ENCODE measurements around the gene TLR10. TPM values are rescaled to one million over a fixed set of nuclear protein-coding genes. Genes with fewer than 3 reads are reported as not detected.
"Not testable (repeated sequence)": the region's sequence is repeated elsewhere in the genome, so short reads cannot be mapped to it uniquely, and the experiment has no call there.

The TLR10 gene
- total and polyA plus RNA-seq, 9 donors = 0.08 to 1.4 (median 0.23) TPM; not detected in 3

DNA sequence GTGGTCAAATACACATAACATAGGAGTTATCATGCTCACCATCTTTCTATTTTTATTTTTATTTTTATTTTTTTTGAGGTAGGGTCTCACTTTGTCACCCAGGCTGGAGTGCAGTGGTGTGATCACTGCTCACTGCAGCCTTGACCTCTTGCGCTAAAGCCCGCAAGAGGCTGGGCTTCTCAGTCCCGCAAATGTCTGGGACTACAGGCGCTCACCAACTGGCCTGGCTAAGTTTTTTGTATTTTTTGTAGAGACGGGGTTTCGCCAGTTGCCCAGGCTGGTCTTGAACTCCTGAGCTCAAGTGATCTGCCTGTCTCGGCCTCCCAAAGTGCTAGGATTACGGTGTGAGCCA is 295 bp upstream of the TLR10 start:
- no peak for DNase-seq
- no peaks in the 10 kb centered on the region for H3K36me3 ChIP-seq
- no peaks in the 10 kb centered on the region for H3K4me1 ChIP-seq (ENCODE audit: insufficient read depth)
- no peaks in the 10 kb centered on the region for H3K9me3 ChIP-seq
- no peaks in the 10 kb centered on the region for H3K27me3 ChIP-seq
- no peak overlapping the region for H3K27ac ChIP-seq
- TF ChIP-seq, protein P1, sequence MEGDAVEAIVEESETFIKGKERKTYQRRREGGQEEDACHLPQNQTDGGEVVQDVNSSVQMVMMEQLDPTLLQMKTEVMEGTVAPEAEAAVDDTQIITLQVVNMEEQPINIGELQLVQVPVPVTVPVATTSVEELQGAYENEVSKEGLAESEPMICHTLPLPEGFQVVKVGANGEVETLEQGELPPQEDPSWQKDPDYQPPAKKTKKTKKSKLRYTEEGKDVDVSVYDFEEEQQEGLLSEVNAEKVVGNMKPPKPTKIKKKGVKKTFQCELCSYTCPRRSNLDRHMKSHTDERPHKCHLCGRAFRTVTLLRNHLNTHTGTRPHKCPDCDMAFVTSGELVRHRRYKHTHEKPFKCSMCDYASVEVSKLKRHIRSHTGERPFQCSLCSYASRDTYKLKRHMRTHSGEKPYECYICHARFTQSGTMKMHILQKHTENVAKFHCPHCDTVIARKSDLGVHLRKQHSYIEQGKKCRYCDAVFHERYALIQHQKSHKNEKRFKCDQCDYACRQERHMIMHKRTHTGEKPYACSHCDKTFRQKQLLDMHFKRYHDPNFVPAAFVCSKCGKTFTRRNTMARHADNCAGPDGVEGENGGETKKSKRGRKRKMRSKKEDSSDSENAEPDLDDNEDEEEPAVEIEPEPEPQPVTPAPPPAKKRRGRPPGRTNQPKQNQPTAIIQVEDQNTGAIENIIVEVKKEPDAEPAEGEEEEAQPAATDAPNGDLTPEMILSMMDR (IDR thresholded peaks at IDR 0.05) = no peak
- TF ChIP-seq EP300 (IDR thresholded peaks at IDR 0.05) (no peak), POLR2A (IDR thresholded peaks at IDR 0.05) (no peak)
- intact Hi-C loops (cut with DNase I) = loop anchor here in 1 of 4 donors (5.0 kb wide), 1 partner anchor 721 kb away; no protein-coding TSS in a partner anchor
- 77 to 85% (median 78%) methylated on average over 8 of the region's 8 CpGs for WGBS, 3 donors
- no peak overlapping the region for H3K4me3 ChIP-seq

DNA sequence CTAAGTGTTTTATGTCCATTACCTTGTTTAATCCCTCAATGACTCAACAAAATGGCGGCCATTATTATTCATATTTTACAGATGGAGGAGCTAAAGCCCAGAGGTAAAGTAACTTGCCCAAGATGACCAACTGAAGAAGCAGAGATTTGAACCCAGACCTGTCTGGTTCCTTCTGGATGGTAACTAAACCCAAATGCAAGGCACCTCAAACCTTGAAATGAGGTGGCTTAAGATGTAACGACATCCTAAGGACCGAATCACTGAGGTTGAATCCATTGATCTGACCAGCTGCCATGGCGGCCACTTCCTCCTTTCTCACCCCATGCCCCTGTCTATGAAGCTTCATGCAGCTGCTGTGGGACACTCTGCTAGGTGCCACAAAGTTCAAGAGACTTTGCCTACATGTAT is 932 bp downstream of the TLR10 start:
- WGBS, 3 donors = 96 to 98% (median 96%) methylated on average over 4 of the region's 4 CpGs
- DNase-seq = no peak
- no peaks in the 10 kb centered on the region for H3K36me3 ChIP-seq
- no peak for TF ChIP-seq EP300 (IDR thresholded peaks at IDR 0.05)
- TF ChIP-seq POLR2A (IDR thresholded peaks at IDR 0.05) = no peak
- TF ChIP-seq, protein P1 (IDR thresholded peaks at IDR 0.05) = no peak
- H3K9me3 ChIP-seq = no peaks in the 10 kb centered on the region
- H3K27ac ChIP-seq = no peak overlapping the region
- intact Hi-C loops (cut with DNase I) = loop anchor here in 1 of 4 donors (5.0 kb wide), 1 partner anchor 720 kb away; no protein-coding TSS in a partner anchor
- H3K27me3 ChIP-seq = no peaks in the 10 kb centered on the region
- no peak overlapping the region for H3K4me3 ChIP-seq
- H3K4me1 ChIP-seq (ENCODE audit: insufficient read depth) = no peaks in the 10 kb centered on the region

DNA sequence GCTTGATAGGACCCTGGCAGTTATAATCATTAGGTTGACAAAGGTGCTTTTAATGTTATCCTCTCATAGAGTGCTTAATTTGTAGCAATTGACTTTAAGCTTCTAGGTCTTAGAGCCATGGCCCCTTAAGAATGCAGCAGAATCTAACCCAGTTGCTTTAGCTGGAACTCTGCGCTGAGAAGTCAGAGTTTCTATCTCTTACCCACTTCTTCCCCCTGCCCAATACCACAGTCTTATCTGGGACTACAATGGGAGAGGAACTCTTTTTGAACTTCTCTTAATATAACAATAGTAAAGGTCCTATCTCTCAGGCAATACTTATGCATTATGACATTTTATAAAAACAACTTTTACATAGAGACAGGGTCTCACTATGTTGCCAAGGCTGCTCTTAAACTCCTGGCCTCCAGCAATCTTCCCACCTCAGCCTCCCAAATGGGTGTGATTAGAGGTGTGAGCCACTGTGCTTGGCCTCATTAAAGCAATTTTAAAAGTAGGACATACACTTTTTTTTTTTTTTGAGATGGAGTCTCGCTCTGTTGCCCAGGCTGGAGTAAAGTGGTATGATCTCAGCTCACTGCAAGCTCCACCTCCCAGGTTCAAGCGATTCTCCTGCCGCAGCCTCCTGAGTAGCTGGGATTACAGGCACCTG is 1.8 kb downstream of the TLR10 start:
- Histone ChIP-seq H3K9me3 (no peaks in the 10 kb centered on the region), H3K27me3 (no peaks in the 10 kb centered on the region), H3K36me3 (no peaks in the 10 kb centered on the region), H3K4me3 (no peak overlapping the region), H3K27ac (no peak overlapping the region), H3K4me1 (ENCODE audit: insufficient read depth) (no peaks in the 10 kb centered on the region)
- TF ChIP-seq, protein P1 (IDR thresholded peaks at IDR 0.05) = no peak
- TF ChIP-seq POLR2A (IDR thresholded peaks at IDR 0.05) (no peak), EP300 (IDR thresholded peaks at IDR 0.05) (no peak)
- 93 to 94% (median 93%) methylated on average over 4 of the region's 4 CpGs for WGBS, 3 donors
- DNase-seq = no peak
- intact Hi-C loops (cut with DNase I) = loop anchor here in 1 of 4 donors (5.0 kb wide), 1 partner anchor 719 kb away; no protein-coding TSS in a partner anchor

DNA sequence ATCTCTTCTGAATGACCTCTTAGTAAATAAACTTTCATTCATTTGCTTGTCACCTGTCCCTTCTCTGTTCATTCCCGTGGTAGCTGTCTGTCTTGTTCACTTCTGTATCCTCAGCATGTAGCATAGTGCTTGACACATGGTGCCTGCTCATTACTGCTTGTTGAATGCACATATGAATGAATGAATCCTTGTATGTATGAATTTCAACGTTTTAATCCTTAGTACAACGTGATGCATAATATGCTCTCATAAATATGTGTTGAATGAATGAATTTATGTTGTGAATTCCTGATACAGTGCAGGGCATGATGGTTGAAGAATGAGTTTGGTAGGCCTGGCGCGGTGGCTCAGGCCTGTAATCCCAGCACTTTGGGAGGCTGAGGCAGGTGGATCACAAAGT is 3.0 kb downstream of the TLR10 start:
- H3K9me3 ChIP-seq = no peaks in the 10 kb centered on the region
- 79 to 81% (median 80%) methylated on average over 5 of the region's 5 CpGs for WGBS, 3 donors
- H3K27ac ChIP-seq = no peak overlapping the region
- H3K27me3 ChIP-seq = no peaks in the 10 kb centered on the region
- TF ChIP-seq EP300 (IDR thresholded peaks at IDR 0.05) = no peak
- TF ChIP-seq POLR2A (IDR thresholded peaks at IDR 0.05) = no peak
- TF ChIP-seq, protein P1 (IDR thresholded peaks at IDR 0.05) = no peak
- no peak for DNase-seq
- no peak overlapping the region for H3K4me3 ChIP-seq
- H3K4me1 ChIP-seq (ENCODE audit: insufficient read depth) = no peaks in the 10 kb centered on the region
- intact Hi-C loops (cut with DNase I) = loop anchor here in 1 of 4 donors (5.0 kb wide), 1 partner anchor 717 kb away; no protein-coding TSS in a partner anchor
- H3K36me3 ChIP-seq = no peaks in the 10 kb centered on the region

DNA sequence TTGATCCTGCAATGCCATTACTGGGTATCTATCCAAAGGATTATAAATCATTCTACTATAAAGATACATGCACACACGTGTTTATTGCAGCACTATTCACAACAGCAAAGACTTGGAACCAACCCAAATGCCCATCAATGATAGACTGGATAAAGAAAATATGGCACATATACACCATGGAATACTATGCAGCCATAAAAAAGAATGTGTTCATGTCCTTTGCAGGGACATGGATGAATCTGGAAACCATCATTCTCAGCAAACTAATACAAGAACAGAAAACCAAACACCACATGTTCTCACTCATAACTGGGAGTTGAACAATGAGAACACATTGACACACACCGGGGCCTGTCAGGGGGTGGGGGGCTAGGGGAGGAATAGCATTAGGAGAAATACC is 4.9 kb downstream of the TLR10 start:
- H3K27ac ChIP-seq; H3K27me3 ChIP-seq; H3K36me3 ChIP-seq; intact Hi-C loops (cut with DNase I); H3K4me1 ChIP-seq (ENCODE audit: insufficient read depth); H3K9me3 ChIP-seq; H3K4me3 ChIP-seq; DNase-seq: not testable (repeated sequence)
- 69 to 80% (median 73%) methylated on average over 2 of the region's 2 CpGs for WGBS, 3 donors

Data from ovary (tissue), 9 donors.